NCI-H2227 (cell line): ENCODE measurements around the gene E2F1.

Source experiments
- DNase-seq: peaks from one replicate; lab custom pipeline; 2025; ENCODE audit not compliant: unreplicated experiment; lab: John Stamatoyannopoulos, UW

The E2F1 gene, protein sequence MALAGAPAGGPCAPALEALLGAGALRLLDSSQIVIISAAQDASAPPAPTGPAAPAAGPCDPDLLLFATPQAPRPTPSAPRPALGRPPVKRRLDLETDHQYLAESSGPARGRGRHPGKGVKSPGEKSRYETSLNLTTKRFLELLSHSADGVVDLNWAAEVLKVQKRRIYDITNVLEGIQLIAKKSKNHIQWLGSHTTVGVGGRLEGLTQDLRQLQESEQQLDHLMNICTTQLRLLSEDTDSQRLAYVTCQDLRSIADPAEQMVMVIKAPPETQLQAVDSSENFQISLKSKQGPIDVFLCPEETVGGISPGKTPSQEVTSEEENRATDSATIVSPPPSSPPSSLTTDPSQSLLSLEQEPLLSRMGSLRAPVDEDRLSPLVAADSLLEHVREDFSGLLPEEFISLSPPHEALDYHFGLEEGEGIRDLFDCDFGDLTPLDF

DNA sequence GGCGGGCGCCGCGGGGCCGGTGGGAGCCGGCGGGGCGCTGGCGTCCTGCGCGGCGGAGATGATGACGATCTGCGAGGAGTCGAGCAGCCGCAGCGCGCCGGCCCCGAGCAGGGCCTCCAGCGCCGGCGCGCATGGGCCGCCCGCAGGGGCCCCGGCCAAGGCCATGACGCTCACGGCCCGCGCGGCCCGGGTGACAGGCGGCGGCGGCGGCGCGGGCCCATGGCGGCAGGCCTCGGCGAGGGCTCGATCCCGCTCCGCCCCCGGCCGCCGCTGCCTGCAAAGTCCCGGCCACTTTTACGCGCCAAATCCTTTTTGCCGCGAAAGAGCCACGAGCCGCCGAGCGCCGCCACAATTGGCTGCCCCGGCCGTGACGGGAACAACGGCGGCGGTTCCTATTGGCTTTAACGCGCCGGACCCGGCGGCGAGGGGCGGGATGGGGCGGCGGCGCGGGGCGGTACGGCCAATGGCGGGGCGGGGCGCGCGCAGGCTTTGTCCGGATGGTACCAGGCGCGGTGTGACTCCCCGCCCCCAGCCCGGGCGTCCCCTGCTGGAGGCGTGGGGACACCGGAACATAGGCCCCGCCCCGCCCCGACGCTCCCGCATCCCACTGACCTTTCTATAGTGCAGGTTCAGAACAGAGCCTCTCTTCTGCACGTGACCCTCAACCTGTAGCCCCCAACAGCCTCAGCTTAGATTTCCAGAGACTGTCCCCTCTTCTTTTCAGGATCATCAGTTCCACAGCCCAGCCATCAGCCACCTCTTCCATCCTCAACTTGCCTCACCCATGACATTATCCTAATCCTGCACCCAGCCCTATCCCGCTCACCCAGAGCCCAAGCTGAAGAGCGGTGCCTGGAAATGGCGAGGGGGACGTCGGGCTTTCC lies at the start of gene E2F1:
TSS of gene E2F1 (minus strand) at position 286 of the 884 bp plus-strand sequence. CDS start at position 165, 121 bp downstream.
- peak; percentile 98 for DNase-seq

GRCh38 chr20:33733654-33734576 lies 47.7 kb upstream of the E2F1 start:
- DNase-seq = no peak

GRCh38 chr20:33732166-33732970 lies 46.2 kb upstream of the E2F1 start:
- peak; percentile 99 for DNase-seq

DNA sequence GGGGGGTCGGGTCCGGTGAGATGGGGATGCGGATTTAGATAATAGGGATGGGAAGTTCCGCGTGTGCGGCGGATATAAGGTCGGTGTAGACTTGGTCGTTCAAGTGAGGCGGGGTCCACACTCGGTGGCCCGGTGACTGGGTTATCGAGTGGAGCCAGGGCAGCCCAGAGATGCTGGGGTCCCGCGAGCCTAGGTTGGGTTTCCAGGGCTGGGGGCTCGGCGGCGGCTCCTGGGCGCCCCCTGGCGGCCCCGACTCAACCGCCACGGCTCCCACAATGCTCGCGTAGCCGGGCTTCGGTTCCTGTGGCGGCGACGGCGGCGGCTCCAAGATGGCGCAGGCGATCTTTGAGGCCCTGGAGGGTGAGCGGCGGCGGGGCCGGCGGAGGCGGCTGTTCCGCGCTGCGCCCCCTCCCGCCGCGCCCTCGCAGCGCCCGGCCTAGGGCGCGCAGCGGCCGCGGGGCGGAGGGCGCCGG lies 45.5 kb upstream of the E2F1 start, which contains the start of gene ZNF341:
TSS of gene ZNF341 (plus strand) at position 304 of the 473 bp plus-strand sequence. CDS start at position 330, 26 bp downstream.
- DNase-seq = peak; percentile 99

GRCh38 chr20:33730946-33731692 lies 44.9 kb upstream of the E2F1 start:
- DNase-seq = no peak

DNA sequence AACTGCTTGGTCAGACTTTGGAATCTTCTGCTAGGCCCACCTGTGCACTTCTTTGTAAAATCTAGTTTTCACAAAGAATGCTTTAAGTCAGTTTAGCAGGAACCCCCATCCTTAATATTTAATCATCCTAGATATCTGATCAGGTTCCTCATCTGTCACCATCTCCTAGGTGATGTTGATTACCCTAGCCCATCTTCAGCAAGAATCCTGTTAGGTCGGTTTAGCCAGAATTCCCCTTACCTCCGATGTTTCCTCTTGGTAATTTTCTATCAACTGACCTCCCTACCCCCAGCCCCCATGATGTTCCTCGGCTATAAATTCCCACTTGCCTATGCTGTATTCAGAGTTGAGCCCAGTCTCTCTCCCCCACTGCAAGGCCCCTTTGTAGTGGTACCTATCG lies 42.9 kb upstream of the E2F1 start:
- DNase-seq = no peak

GRCh38 chr20:33728463-33728862 lies 42.3 kb upstream of the E2F1 start:
- DNase-seq = no peak

DNA sequence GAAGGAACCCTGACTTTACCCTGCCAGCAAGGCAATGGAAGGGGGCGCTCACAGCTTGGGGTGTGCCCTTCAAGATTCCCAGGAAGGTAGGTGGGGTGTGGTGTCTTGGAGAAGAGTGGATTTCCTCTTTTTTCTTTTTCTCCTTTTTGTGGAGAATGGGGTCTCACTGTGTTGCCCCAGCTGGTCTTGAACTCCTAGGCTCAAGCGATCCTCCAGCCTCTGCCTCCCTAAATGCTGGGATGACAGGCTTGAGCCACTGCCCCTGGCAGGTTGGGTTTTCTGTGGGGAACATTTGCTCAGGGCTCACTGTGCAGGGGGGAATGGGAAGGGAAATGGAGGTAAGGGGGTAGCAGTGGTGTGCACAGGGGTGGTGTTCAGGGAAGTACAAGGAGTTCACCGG lies 41.6 kb upstream of the E2F1 start:
- DNase-seq = no peak

- DNase-seq = no peak
These were observed 40.9 kb upstream of the E2F1 start for GRCh38 chr20:33727115-33727479.

GRCh38 chr20:33725607-33726264 lies 39.6 kb upstream of the E2F1 start:
- DNase-seq = no peak

DNA sequence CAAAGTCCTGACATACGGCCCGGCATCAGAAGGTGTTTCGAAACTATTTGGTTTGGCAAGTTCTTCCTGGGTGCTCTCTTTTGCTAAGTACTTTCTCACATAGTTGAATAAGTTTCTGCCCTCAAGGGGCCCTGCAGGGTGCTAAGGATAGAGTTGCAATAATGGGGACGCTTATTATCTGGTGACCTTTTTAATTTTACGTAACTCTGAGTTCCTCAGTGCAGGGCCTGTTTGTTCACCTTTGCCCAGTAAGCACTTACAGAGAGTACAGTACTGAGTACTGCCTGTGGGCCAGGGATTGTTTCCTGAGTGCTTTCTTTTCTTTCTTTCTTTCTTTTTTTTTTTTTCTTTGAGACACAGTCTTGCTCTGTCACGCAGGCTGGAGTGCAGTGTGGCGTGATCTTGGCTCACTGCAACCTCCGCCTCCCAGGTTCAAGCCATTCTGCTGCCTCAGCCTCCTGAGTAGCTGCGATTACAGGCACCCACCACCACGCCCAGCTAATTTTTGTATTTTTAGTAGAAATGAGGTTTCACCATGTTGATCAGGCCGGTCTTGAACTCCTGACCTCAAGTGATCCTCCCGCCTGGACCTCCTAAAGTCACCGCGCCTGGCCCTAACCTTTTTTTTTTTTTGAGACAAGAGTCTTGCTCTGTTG lies 38.4 kb upstream of the E2F1 start:
- no peak for DNase-seq

- no peak for DNase-seq
These were observed 35.4 kb upstream of the E2F1 start for GRCh38 chr20:33721391-33722140.

- peak; percentile 99 for DNase-seq
These were observed 34.0 kb upstream of the E2F1 start, which contains the start of gene PXMP4 for GRCh38 chr20:33719989-33720709. TSS of gene PXMP4 (minus strand) at chr20:33720310. CDS start at chr20:33720207, 103 bp downstream.

- DNase-seq = no peak
These were observed 33.2 kb upstream of the E2F1 start for GRCh38 chr20:33719277-33719988.

GRCh38 chr20:33716498-33716897 lies 30.3 kb upstream of the E2F1 start:
- DNase-seq = no peak

DNA sequence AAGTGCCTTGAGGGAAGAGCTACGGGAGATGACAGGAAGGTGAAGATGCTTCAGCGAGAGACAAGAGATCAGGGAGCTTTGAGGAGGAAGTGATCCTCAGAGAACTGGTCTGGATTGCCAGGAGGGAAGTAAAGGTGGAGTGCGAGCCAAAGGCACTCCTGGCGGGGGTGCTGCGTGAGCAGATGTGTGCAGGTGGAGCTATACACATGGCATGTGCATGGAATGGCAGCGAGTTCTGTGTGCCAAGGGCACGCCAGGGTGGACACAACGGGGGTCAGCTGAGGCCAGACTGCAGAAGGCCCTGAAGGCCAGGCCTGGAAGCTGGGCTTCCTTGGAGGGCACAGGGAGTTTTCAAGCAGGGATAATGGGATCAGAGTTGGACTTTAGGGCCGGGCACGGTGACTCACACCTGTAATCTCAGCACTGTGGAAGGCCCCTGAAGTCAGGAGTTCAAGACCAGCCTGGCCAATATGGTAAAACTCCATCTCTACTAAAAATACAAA lies 27.7 kb upstream of the E2F1 start:
- no peak for DNase-seq
